ENCODE measurements around the gene SPAG17.

Gene SPAG17

DNA sequence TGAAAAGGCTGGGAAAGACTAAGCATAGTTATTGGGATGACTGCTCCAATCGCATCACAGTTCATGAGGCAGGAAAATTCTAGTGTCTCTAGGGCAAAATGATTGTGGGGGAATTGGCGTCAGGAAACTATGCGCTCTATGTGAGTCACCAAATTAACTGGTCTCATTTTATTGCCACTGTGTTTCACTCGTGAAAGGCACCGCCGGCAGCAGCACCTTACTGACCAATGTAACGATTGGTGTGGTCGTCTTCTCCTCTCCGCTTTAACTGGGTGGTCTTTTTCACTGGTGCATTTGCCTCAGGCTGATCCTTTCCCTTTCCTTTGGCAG, 83.5 kb downstream of the SPAG17 start:
- TF ChIP-seq, protein P1, sequence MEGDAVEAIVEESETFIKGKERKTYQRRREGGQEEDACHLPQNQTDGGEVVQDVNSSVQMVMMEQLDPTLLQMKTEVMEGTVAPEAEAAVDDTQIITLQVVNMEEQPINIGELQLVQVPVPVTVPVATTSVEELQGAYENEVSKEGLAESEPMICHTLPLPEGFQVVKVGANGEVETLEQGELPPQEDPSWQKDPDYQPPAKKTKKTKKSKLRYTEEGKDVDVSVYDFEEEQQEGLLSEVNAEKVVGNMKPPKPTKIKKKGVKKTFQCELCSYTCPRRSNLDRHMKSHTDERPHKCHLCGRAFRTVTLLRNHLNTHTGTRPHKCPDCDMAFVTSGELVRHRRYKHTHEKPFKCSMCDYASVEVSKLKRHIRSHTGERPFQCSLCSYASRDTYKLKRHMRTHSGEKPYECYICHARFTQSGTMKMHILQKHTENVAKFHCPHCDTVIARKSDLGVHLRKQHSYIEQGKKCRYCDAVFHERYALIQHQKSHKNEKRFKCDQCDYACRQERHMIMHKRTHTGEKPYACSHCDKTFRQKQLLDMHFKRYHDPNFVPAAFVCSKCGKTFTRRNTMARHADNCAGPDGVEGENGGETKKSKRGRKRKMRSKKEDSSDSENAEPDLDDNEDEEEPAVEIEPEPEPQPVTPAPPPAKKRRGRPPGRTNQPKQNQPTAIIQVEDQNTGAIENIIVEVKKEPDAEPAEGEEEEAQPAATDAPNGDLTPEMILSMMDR (IDR thresholded peaks at IDR 0.05; ENCODE audit: low read depth, low read length), result no peak
- no peak overlapping the region for H3K4me3 ChIP-seq (ENCODE audit: low read depth, low read length)

DNA sequence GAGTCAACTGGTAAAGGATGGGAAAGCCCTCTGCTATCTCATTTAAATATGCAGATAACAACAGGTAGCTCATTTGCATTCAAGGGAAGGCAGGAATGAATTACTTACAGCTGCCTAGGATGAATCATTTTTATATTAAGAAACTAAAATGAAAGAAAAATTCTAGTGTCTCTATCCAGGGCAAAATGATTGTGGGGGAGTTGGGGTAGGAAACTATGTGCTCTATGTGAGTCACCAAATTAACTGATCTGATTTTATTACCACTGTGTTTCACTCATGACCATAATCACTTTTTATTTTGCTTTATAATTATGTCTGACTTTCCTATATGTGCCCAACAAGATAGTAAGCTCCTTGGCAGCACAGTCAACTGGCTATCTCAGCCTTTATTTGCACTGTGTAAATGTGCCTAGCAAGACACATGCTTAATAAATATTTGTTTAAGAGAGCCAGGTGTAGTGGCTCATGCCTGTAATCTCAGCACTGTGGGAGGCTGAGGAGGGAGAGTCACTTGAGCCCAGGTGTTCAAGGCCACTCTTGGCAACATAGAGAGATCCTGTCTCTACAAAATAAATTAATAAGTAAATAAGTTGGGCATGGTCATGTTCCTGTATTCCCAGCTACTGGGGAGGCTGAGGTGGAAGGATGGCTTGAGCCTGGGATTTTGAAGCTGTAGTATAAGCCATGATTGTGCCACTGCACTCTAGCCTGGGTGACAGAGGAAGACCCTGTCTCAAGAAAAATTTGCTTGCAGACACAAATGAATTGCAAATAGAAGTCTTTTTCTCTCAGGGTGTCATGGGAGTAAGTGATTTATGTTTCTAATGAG, 84.1 kb downstream of the SPAG17 start:
- TF ChIP-seq, protein P1 (IDR thresholded peaks at IDR 0.05; ENCODE audit: low read depth, low read length), result no peak
- no peak overlapping the region for H3K4me3 ChIP-seq (ENCODE audit: low read depth, low read length)

DNA sequence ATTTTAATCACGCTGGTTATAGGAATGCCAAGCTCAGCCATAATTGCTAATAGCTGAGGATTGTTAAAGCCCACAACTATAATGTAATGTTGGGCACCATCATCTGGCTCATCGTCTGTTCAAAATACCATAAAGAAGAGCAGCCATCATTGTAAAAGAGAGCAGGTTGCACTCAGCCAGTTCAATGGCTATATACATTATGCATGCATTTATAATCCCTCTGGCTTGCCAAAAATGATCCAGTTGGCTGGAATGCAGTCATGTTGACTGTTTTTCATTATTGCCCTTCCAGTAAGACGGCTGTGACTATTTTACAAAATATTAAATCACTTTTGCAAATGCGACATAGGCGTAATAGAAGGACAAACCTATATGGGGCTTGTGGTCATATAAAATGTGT, 85.3 kb downstream of the SPAG17 start:
- no peak overlapping the region for H3K4me3 ChIP-seq (ENCODE audit: low read depth, low read length)

DNA sequence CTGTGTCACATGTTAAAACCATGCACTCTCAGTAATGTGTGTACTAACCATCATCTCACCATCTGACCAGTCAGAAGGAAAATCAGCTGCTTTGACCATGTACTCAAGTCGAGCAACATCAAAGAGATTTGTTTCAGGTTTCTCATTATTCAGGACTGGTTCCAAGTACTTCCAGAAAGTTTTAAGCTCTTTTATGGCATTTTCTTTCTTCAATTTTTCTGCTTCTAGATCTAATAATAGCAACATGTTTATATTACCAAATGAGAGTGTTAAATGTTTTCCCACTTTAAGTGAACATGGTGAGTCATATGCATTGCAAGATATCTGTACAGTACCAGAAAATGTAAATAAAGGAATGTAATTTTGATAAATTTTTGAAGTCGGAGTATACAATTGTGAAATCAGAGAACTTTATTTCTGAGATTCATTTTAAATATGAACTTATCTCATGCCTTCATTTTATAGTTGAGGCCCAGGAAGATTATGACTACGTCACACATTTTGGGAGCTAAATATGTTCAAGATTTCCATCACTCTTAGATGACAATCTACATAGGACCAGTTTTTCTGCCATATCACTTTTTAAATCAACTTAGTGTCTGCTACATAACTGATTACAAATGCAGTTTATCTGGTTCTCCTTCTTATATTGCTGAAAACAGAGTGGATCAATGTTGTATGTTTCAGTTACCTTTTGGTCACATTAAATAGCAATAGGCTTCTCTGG, 87.2 kb downstream of the SPAG17 start:
- TF ChIP-seq, protein P1 (IDR thresholded peaks at IDR 0.05; ENCODE audit: low read depth, low read length), result no peak
- H3K4me3 ChIP-seq (ENCODE audit: low read depth, low read length), result no peak overlapping the region

More for the DNA sequence above, 85.3 kb downstream of the SPAG17 start:
- TF ChIP-seq, protein P1 (IDR thresholded peaks at IDR 0.05; ENCODE audit: low read depth, low read length), result no peak

DNA sequence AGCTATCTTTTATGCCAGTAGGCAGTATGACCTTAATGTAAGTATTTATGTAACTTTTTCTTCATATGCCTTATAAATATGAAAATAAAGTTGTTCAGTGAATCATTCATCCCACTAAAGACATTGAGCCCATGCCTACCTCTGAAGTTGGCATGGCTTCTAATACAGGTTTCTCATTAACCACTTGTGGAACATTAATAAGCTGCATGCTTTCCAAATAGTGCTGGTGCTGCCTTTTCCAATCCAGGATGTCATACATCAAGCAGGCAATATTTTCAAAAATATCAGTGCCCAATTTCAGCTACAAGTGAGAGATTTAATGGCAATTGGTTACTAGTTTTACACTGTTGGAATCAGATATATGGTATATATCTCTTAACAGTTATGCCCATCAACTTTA, 92.0 kb downstream of the SPAG17 start:
- TF ChIP-seq, protein P1 (IDR thresholded peaks at IDR 0.05; ENCODE audit: low read depth, low read length), result no peak
- no peak overlapping the region for H3K4me3 ChIP-seq (ENCODE audit: low read depth, low read length)

DNA sequence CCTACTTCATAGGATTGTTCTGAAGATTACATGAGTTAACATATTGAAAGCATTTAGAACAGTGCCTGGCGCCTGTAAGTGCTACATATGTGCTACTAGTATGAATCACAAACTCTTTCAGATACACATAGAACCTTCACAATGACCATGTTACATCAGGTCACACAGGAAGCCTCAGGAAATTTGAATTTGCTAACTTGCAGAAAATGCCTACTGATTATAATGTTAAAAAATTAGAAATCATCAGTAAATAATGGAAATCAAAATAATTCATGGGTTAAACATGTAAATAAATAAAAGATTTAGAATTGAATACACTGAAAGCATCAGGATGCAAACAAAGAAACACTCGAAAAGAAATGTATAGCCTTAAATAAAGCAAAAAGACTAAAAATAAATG, 94.9 kb downstream of the SPAG17 start:
- H3K4me3 ChIP-seq (ENCODE audit: low read depth, low read length), result no peak overlapping the region
- TF ChIP-seq, protein P1 (IDR thresholded peaks at IDR 0.05; ENCODE audit: low read depth, low read length), result no peak

DNA sequence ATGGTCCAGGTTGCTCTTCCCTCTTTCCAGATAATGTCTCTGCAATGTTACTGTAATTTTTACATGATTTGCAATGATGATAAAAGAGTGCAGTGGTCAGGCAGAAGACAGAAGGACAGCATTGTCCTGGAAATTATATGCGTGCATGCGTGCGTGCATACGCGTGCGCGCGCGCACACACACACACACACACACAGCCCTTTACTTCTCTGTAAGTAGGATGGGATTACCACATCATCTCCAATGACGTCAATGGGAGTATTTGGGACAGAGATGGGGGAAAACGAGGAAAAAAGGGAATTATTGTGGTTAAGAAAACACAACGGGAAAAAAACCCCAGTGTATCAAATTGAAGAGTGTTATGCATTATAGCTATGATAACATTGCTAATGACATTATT, 99.7 kb downstream of the SPAG17 start:
- H3K4me3 ChIP-seq (ENCODE audit: low read depth, low read length), result no peak overlapping the region
- TF ChIP-seq, protein P1 (IDR thresholded peaks at IDR 0.05; ENCODE audit: low read depth, low read length), result no peak
